Neural cell (in vitro differentiated cells): Measurements from ENCODE around the gene ARHGAP42. TPM values are rescaled to one million over a fixed set of nuclear protein-coding genes. Genes with fewer than 3 reads are reported as not detected.

Experiments used
- H2AFZ ChIP-seq: fragments of 200-600, 300-800 bp; sonication (generic), shearing (Covaris generic); 2 replicates; pipeline ENCODE4 v1.6.0; 2014; ENCODE audit warnings: low read depth, mild to moderate bottlenecking, antibody characterized with exemption, low read length, moderate library complexity
- H3F3A ChIP-seq: fragments of 200-600 bp; shearing (Covaris generic); 2 replicates; pipeline ENCODE4 v1.6.1; 2016; ENCODE audit warnings: mild to moderate bottlenecking, moderate library complexity, mixed read lengths, antibody characterized with exemption, low read length; ENCODE audit not compliant: insufficient read depth, poor library complexity, severe bottlenecking
- H3K27ac ChIP-seq: fragments of 200-600, 300-800 bp; sonication (generic), shearing (Covaris generic); 2 replicates; pipeline ENCODE4 v1.5.1; 2014; ENCODE audit warnings: mild to moderate bottlenecking, low read length, moderate library complexity
- H3K27me3 ChIP-seq: fragments of 300-800, 200-600 bp; sonication (generic), shearing (Covaris generic); 2 replicates; pipeline ENCODE4 v1.6.0; 2014; ENCODE audit warnings: mild to moderate bottlenecking, low read depth, low read length, moderate library complexity; ENCODE audit not compliant: insufficient read depth
- H3K36me3 ChIP-seq: fragments of 300-800, 200-600 bp; sonication (generic), shearing (Covaris generic); 2 replicates; pipeline ENCODE4 v1.5.1; 2014; ENCODE audit warnings: mild to moderate bottlenecking, antibody characterized with exemption, low read length, moderate library complexity; ENCODE audit not compliant: insufficient read depth
- H3K4me2 ChIP-seq: fragments of 300-800, 200-600 bp; sonication (generic), shearing (Covaris generic); 2 replicates; pipeline ENCODE4 v1.6.0; 2014; ENCODE audit warnings: mild to moderate bottlenecking, low read length
- H3K4me3 ChIP-seq: fragments of 300-800, 200-600 bp; sonication (generic), shearing (Covaris generic); 2 replicates; pipeline ENCODE4 v1.5.1; 2014; ENCODE audit warnings: mild to moderate bottlenecking, low read length, moderate library complexity
- H3K79me2 ChIP-seq: fragments of 200-600 bp; shearing (Covaris generic); replicated peaks from 2 replicates; pipeline ENCODE4 v1.6.0; 2014; ENCODE audit warnings: mild to moderate bottlenecking, low read length, moderate library complexity; ENCODE audit not compliant: insufficient read depth
- H3K9ac ChIP-seq: fragments of 300-800, 200-600 bp; sonication (generic), shearing (Covaris generic); 2 replicates; pipeline ENCODE4 v1.6.1; 2016; ENCODE audit warnings: mild to moderate bottlenecking, low read length, mixed read lengths
- H3K9me2 ChIP-seq: fragments of 200-600 bp; shearing (Covaris generic); 2 replicates; pipeline ENCODE4 v1.6.1; 2016; ENCODE audit warnings: mild to moderate bottlenecking, low read length, mixed read lengths; ENCODE audit not compliant: insufficient read depth
- H3K9me3 ChIP-seq: fragments of 200-600, 300-800 bp; sonication (generic), shearing (Covaris generic); 2 replicates; pipeline ENCODE4 v1.6.1; 2016; ENCODE audit warnings: mild to moderate bottlenecking, mixed run types, low read length, moderate library complexity, mixed read lengths
- H4K20me1 ChIP-seq: fragments of 200-600 bp; shearing (Covaris generic); 2 replicates; pipeline ENCODE4 v1.6.1; 2016; ENCODE audit warnings: mild to moderate bottlenecking, mixed run types; ENCODE audit not compliant: insufficient read depth
- EP300 ChIP-seq: fragments of 450-650 bp; conservative IDR thresholded peaks from 2 replicates; pipeline ENCODE4 v1.6.1; 2014; ENCODE audit warnings: antibody characterized with exemption, mild to moderate bottlenecking, moderate library complexity; ENCODE audit not compliant: poor library complexity, severe bottlenecking
- EZH2 ChIP-seq: fragments of 200-600, 300-800 bp; shearing (Covaris generic), sonication (generic); IDR thresholded peaks from 2 replicates; pipeline ENCODE4 v1.6.1; 2014; ENCODE audit warnings: antibody characterized with exemption, low read length, borderline replicate concordance, mild to moderate bottlenecking; ENCODE audit not compliant: insufficient read depth, poor library complexity, severe bottlenecking
- MXI1 ChIP-seq: fragments of 450-650 bp; conservative IDR thresholded peaks from 2 replicates; pipeline ENCODE4 v1.6.1; 2014; ENCODE audit warnings: antibody characterized with exemption, mild to moderate bottlenecking; ENCODE audit not compliant: poor library complexity, severe bottlenecking
- POLR2AphosphoS5 ChIP-seq: IDR thresholded peaks from 2 replicates; pipeline ENCODE4 v1.6.1; 2012
- RAD21 ChIP-seq: fragments of 450-650 bp; conservative IDR thresholded peaks from 2 replicates; pipeline ENCODE4 v1.6.1; 2014; ENCODE audit warnings: antibody characterized with exemption, mild to moderate bottlenecking, moderate library complexity
- SMC3 ChIP-seq: fragments of 450-650 bp; conservative IDR thresholded peaks from 2 replicates; pipeline ENCODE4 v1.6.1; 2014; ENCODE audit warnings: antibody characterized with exemption, mild to moderate bottlenecking, moderate library complexity; ENCODE audit not compliant: poor library complexity
- TAF1 ChIP-seq: IDR thresholded peaks from 2 replicates; pipeline ENCODE4 v1.6.1; 2012; ENCODE audit warnings: low read depth
- polyA plus RNA-seq: library from polyadenylated mRNA; depleted of rRNA; stranded (reverse); fragments of >200 nt; gene quantifications from 2 replicates; pipeline ENCODE4 v1.2.3, GENCODE V29; 2014
- TF ChIP-seq, protein P1 (sequence below): fragments of 450-650 bp; IDR thresholded peaks from 2 replicates; pipeline ENCODE4 v1.5.1; 2014; ENCODE audit warnings: antibody characterized with exemption, mild to moderate bottlenecking, moderate library complexity; ENCODE audit not compliant: poor library complexity, severe bottlenecking
- TF ChIP-seq, protein P2 (sequence below): IDR thresholded peaks from 2 replicates; pipeline ENCODE4 v1.6.1; 2012; ENCODE audit warnings: borderline replicate concordance

The ARHGAP42 gene
- polyA plus RNA-seq, 1 donor from 2014 or later, result 0.64 TPM

DNA sequence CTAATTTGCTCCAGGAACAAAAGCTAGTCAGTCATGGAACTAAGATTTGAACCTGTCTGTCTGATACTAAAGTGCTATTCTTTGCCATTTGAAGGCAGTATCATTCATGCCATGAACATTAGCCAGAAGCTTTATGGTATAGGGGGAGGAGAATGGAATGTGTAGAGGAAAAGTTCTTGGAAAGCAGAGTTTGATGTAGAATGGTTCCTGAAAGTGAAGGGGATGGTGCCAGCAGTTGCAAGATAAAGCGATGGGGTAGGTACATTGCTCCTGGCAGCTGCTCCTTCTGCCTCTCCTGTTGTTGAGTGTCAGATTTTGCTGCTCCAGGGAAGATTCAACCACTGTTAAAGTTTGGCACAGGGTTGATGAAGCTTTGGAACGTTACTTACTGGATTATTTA is 53.4 kb downstream of the ARHGAP42 start:
- no peaks in the 10 kb centered on the region for H3K79me2 ChIP-seq
- no peaks in the 10 kb centered on the region for H3F3A ChIP-seq
- H2AFZ ChIP-seq, result no peak overlapping the region
- H3K9ac ChIP-seq, result no peak overlapping the region
- no peaks in the 10 kb centered on the region for H3K9me2 ChIP-seq
- TF ChIP-seq TAF1 (no peak), POLR2AphosphoS5 (no peak), MXI1 (no peak), EZH2 (no peak), SMC3 (no peak), EP300 (no peak), RAD21 (no peak)
- TF ChIP-seq, protein P1, sequence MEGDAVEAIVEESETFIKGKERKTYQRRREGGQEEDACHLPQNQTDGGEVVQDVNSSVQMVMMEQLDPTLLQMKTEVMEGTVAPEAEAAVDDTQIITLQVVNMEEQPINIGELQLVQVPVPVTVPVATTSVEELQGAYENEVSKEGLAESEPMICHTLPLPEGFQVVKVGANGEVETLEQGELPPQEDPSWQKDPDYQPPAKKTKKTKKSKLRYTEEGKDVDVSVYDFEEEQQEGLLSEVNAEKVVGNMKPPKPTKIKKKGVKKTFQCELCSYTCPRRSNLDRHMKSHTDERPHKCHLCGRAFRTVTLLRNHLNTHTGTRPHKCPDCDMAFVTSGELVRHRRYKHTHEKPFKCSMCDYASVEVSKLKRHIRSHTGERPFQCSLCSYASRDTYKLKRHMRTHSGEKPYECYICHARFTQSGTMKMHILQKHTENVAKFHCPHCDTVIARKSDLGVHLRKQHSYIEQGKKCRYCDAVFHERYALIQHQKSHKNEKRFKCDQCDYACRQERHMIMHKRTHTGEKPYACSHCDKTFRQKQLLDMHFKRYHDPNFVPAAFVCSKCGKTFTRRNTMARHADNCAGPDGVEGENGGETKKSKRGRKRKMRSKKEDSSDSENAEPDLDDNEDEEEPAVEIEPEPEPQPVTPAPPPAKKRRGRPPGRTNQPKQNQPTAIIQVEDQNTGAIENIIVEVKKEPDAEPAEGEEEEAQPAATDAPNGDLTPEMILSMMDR, result no peak
- TF ChIP-seq, protein P2, sequence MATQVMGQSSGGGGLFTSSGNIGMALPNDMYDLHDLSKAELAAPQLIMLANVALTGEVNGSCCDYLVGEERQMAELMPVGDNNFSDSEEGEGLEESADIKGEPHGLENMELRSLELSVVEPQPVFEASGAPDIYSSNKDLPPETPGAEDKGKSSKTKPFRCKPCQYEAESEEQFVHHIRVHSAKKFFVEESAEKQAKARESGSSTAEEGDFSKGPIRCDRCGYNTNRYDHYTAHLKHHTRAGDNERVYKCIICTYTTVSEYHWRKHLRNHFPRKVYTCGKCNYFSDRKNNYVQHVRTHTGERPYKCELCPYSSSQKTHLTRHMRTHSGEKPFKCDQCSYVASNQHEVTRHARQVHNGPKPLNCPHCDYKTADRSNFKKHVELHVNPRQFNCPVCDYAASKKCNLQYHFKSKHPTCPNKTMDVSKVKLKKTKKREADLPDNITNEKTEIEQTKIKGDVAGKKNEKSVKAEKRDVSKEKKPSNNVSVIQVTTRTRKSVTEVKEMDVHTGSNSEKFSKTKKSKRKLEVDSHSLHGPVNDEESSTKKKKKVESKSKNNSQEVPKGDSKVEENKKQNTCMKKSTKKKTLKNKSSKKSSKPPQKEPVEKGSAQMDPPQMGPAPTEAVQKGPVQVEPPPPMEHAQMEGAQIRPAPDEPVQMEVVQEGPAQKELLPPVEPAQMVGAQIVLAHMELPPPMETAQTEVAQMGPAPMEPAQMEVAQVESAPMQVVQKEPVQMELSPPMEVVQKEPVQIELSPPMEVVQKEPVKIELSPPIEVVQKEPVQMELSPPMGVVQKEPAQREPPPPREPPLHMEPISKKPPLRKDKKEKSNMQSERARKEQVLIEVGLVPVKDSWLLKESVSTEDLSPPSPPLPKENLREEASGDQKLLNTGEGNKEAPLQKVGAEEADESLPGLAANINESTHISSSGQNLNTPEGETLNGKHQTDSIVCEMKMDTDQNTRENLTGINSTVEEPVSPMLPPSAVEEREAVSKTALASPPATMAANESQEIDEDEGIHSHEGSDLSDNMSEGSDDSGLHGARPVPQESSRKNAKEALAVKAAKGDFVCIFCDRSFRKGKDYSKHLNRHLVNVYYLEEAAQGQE, result no peak
- H3K4me2 ChIP-seq, result no peak overlapping the region
- no peaks in the 10 kb centered on the region for H3K36me3 ChIP-seq
- H3K27ac ChIP-seq, result no peak overlapping the region
- H4K20me1 ChIP-seq, result no peaks in the 10 kb centered on the region
- H3K27me3 ChIP-seq, result no peaks in the 10 kb centered on the region
- H3K9me3 ChIP-seq, result no peaks in the 10 kb centered on the region
- H3K4me3 ChIP-seq, result no peak overlapping the region

DNA sequence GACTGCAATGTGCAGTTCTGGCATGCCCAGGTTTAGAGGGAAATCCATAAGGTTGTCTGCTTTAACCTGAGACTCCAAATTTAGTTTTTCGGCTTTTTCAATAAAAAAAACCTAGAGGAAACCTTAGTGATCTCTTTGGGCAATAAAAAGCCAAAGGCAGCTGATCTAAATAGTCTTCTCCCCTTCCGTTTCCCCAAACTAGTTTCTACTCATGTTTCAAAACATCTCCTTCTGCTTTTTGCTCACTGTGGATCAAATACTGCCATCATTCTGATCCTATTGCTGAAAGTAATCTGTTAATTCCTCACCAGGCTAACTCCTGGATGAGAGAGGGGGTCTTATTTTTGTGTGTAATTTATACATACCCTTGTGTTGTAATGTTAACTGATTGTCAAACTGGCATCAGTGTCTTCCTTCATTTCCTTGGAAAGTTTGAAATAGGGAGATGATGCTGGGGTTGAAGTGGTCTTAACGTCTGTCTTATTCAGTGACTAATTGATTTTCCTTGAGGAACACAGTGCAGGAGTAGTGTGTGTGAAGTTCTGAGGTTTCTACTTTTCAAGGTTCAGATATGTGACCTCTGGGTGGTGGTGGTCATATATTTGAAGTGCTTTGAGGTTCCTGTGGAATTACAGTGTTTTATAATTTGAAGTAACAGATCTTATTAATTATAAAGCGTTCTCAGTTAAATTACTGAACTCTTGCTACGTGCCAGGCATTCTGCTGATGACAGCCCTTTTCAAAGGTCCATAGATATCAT is 55.0 kb downstream of the ARHGAP42 start:
- Histone ChIP-seq H3K79me2 (no peaks in the 10 kb centered on the region), H3K4me2 (no peak overlapping the region)

More for the DNA sequence above, 55.0 kb downstream of the ARHGAP42 start:
- H3K9ac ChIP-seq, result no peak overlapping the region
- no peak overlapping the region for H3K27ac ChIP-seq
- H3K9me3 ChIP-seq, result no peaks in the 10 kb centered on the region
- H3F3A ChIP-seq, result no peaks in the 10 kb centered on the region
- no peak overlapping the region for H3K4me3 ChIP-seq
- H3K27me3 ChIP-seq, result no peaks in the 10 kb centered on the region
- H2AFZ ChIP-seq, result no peak overlapping the region
- H3K36me3 ChIP-seq, result no peaks in the 10 kb centered on the region
- no peaks in the 10 kb centered on the region for H3K9me2 ChIP-seq
- TF ChIP-seq EP300, result no peak
- TF ChIP-seq MXI1, result no peak
- no peak for TF ChIP-seq SMC3
- no peak for TF ChIP-seq EZH2
- TF ChIP-seq POLR2AphosphoS5, result no peak
- no peak for TF ChIP-seq RAD21
- TF ChIP-seq, protein P1, result no peak
- TF ChIP-seq TAF1, result no peak
- TF ChIP-seq, protein P2, result no peak
- H4K20me1 ChIP-seq, result no peaks in the 10 kb centered on the region
